AG04449 (cell line): ENCODE data around the gene FRMD4B.
"Not testable (repeated sequence)": the region's sequence is repeated elsewhere in the genome, so short reads cannot be mapped to it uniquely, and the experiment has no call there.

Experiments
- CTCF ChIA-PET: fragments of 350-600 bp; formaldehyde crosslinking; extraction: SDS; loops from one replicate; lab custom pipeline; 2021; ENCODE audit warnings: antibody characterized with exemption; lab: Yijun Ruan, JAX
- POLR2A ChIA-PET: fragments of 400-600, 350-600 bp; formaldehyde crosslinking; extraction: SDS; loops from one replicate; lab custom pipeline; 2020; ENCODE audit warnings: antibody characterized with exemption, inconsistent platforms; lab: Yijun Ruan, JAX
- DNase-seq: peaks from one replicate; pipeline ENCODE4 v3.0.0-alpha.2; 2010; ENCODE audit warnings: low read depth, low spot score
- H3K4me3 ChIP-seq: 2 replicates; pipeline ENCODE4 v1.5.1; 2011; ENCODE audit warnings: low read depth, mild to moderate bottlenecking, control low read depth, low read length
- CTCF ChIP-seq: IDR thresholded peaks from one replicate; pipeline ENCODE4 v1.5.1; 2011; ENCODE audit warnings: mild to moderate bottlenecking, moderate library complexity, low read length, control low read depth, inconsistent platforms; ENCODE audit not compliant: insufficient read depth; ENCODE audit errors: missing control alignments

The FRMD4B gene

DNA sequence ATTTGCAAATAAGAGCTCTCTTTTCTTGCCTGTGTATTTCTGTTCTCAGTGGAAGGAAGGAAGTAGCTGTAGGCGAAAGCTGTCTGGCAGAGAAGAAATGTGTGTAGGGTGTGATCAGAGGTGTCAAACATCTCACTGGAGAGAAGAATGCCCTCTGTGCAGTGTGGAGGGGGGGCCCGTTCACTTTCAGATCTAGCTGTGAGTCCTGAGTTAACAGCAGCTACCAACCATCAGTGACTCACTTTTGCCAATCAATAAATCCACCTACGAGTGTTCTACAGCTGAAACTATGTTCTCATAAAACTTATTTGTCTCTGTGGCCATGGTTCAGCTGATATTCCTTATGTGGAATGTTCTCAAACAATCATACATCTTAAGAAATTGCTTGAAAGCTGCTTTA lies 103.7 kb downstream of the FRMD4B start:
- H3K4me3 ChIP-seq: no peak overlapping the region
- ChIA-PET CTCF (interaction anchor here (1.3 kb wide), 2 partner anchors 24 to 128 kb away, joined by 5 to 7 read pairs; no protein-coding TSS in a partner anchor), POLR2A (no interaction called here)
- TF ChIP-seq CTCF: no peak
- DNase-seq: no peak

- CTCF ChIA-PET, DNase-seq, POLR2A ChIA-PET, H3K4me3 ChIP-seq: not testable (repeated sequence)
Measured at GRCh38 chr3:69277403-69277802, 108.5 kb downstream of the FRMD4B start.

DNA sequence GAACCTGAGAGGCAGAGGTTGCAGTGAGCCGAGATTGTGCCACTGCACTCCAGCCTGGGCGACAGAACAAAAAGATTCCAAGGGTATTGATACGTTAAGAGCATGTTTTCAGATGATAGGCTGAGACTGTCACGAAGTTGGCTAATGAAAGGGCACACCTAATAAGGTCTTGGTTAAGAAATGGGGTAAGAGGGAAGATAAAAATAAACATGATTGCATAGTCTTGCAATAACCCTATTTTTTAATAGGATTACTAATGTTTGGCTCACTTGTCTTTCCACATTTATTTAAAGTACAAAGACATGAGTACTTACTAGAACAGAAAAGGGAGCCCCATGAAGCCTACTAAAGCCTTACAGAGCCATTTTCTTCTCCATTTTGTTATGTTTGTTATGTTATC lies 109.0 kb downstream of the FRMD4B start:
- ChIA-PET CTCF (no interaction called here), POLR2A (no interaction called here)
- no peak overlapping the region for H3K4me3 ChIP-seq
- no peak for TF ChIP-seq CTCF
- no peak for DNase-seq

DNA sequence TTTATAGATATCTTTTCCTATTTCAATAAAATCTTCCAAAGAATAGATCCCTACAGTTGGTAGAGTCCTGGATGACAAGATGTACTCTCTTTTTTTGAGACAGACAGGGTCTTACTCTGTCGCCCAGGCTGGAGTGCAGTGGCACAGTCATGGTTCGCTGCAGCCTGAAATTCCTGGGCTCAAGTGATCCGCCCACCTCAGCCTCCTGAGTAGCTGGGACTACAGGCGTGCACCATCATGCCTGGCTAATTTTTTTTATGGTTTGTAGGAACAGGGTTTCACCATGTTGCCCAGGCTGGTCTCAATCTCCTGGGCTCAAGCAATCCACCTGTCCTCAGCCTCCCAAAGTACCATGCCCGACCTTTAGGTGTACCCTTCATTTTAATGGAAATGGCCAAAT lies 109.7 kb downstream of the FRMD4B start:
- H3K4me3 ChIP-seq, POLR2A ChIA-PET, DNase-seq: not testable (repeated sequence)
- CTCF ChIA-PET: interaction anchor here (1.3 kb wide), 1 partner anchor 30 kb away, joined by 3 read pairs; no protein-coding TSS in a partner anchor

GRCh38 chr3:69273896-69274295 lies 112.0 kb downstream of the FRMD4B start:
- H3K4me3 ChIP-seq: no peak overlapping the region
- CTCF ChIA-PET: interaction anchor here (1.7 kb wide), 1 partner anchor 32 kb away, joined by 5 read pairs; no protein-coding TSS in a partner anchor
- POLR2A ChIA-PET: no interaction called here
- DNase-seq: no peak
- TF ChIP-seq CTCF: no peak

GRCh38 chr3:69272556-69272955 lies 113.3 kb downstream of the FRMD4B start:
- ChIA-PET POLR2A (no interaction called here), CTCF (no interaction called here)
- TF ChIP-seq CTCF: no peak
- DNase-seq: no peak
- no peak overlapping the region for H3K4me3 ChIP-seq

DNA sequence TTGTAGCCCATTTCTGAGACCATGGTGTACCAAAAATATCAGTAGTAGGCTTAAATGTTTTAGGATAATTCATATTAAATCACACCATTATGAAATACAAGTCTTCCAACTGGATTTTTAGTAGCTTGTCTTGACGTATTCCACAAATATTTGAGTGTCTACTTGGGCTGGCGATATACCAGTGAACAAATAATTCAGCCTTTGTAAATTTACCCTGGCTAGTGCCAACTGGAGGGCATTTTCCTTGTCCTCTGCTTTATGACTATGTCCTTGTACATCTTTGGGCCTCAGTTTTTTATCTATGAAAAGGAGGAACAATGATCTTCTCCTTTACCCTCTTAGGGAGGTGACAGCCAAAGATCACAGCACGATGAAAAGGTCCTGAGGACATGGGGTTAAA lies 114.8 kb downstream of the FRMD4B start:
- CTCF ChIA-PET: interaction anchor here (0.9 to 1.3 kb wide), 2 partner anchors 36 to 150 kb away, joined by 4 to 5 read pairs; no protein-coding TSS in a partner anchor
- POLR2A ChIA-PET: no interaction called here
- TF ChIP-seq CTCF: no peak

More for the DNA sequence above, 114.8 kb downstream of the FRMD4B start:
- no peak for DNase-seq
- H3K4me3 ChIP-seq: no peak overlapping the region
